ENCODE data around the gene LRRC4B.
"Not testable (repeated sequence)": the region's sequence is repeated elsewhere in the genome, so short reads cannot be mapped to it uniquely, and the experiment has no call there.

LRRC4B gene

GRCh38 chr19:50567882-50568727 lies at the start of gene LRRC4B:
LRRC4B (minus strand) TSS chr19:50568435; CDS start chr19:50548838, 19,597 bp downstream.
- peak in 1 of 2 experiments; percentile 34 for DNase-seq

GRCh38 chr19:50612504-50613404 lies 44.5 kb upstream of the LRRC4B start:
- not testable (repeated sequence) for DNase-seq

GRCh38 chr19:50607874-50608785 lies 39.9 kb upstream of the LRRC4B start:
- DNase-seq, result peak; percentile 100

GRCh38 chr19:50607388-50607787 lies 39.2 kb upstream of the LRRC4B start:
- no peak for DNase-seq

- DNase-seq, result peak; percentile 97 to 98
Observed at GRCh38 chr19:50606059-50606836, 38.0 kb upstream of the LRRC4B start.

- DNase-seq, result peak; percentile 53 to 78
Observed at GRCh38 chr19:50604264-50605073, 36.2 kb upstream of the LRRC4B start.

- no peak for DNase-seq
Observed at GRCh38 chr19:50602935-50603334, 34.7 kb upstream of the LRRC4B start.

GRCh38 chr19:50602496-50602895 lies 34.3 kb upstream of the LRRC4B start:
- no peak for DNase-seq

GRCh38 chr19:50602089-50602422 lies 33.8 kb upstream of the LRRC4B start:
- DNase-seq, result no peak

- no peak for DNase-seq
Observed at GRCh38 chr19:50601407-50602088, 33.3 kb upstream of the LRRC4B start.

GRCh38 chr19:50599427-50599826 lies 31.2 kb upstream of the LRRC4B start:
- no peak for DNase-seq

- no peak for DNase-seq
Observed at GRCh38 chr19:50590191-50590590, 22.0 kb upstream of the LRRC4B start.

- not testable (repeated sequence) for DNase-seq
Observed at GRCh38 chr19:50581795-50582660, 13.8 kb upstream of the LRRC4B start.

GRCh38 chr19:50580970-50581634 lies 12.9 kb upstream of the LRRC4B start:
- DNase-seq, result no peak

- no peak for DNase-seq
Observed at GRCh38 chr19:50580240-50580639, 12.0 kb upstream of the LRRC4B start.

GRCh38 chr19:50576769-50577168 lies 8.5 kb upstream of the LRRC4B start:
- not testable (repeated sequence) for DNase-seq

- no peak for DNase-seq
Observed at GRCh38 chr19:50573741-50574461, 5.7 kb upstream of the LRRC4B start.

GRCh38 chr19:50570997-50571396 lies 2.8 kb upstream of the LRRC4B start:
- DNase-seq, result no peak

Measured in NCI-H1930 (cell line).